ENCODE data around the gene CD24. TPM values are rescaled to one million over a fixed set of nuclear protein-coding genes. Genes with fewer than 3 reads are reported as not detected.
"Not testable (repeated sequence)": the region's sequence is repeated elsewhere in the genome, so short reads cannot be mapped to it uniquely, and the experiment has no call there.

The CD24 gene, protein sequence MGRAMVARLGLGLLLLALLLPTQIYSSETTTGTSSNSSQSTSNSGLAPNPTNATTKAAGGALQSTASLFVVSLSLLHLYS
- 6.4 and 38.0 TPM in 2 replicates for total RNA-seq

DNA sequence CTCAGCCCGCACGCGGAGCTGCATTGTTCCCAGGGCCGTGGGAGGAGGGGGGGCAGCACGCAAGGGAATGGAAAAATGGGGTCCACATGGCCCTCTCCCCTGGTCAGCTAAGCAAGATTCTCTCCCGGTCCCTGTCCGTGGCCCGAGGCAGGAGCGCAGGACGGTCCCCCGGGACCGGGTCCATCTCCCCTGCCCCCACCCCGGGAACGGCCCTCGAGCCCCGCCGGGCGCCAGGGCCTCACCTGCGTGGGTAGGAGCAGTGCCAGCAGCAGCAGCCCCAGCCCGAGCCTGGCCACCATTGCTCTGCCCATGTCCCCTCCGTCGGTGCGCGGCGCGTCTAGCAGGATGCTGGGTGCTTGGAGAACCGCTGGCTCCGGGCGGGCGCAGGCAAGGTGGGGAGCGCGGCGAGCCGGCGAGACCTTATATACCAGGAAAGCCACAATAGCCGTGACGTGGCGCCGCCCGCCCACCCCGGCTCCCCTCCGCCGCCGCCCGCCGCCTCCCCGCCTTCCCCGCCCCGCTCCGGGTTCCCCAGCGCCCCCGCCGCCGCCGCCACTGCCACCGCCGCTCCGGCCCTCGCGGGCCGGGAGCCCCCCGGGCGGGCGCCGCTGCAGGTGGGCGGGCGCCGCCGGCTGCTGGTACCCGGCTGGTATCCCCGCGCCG lies at the start of gene CD24:
Gene CD24 (minus strand): TSS at position 394 of the 663 bp plus-strand sequence. CDS start 83 bp downstream, at position 311.
- DNase-seq (ENCODE audit: extremely low read depth, low read depth, low spot score), result no peak

GRCh38 chr6:107021446-107022185 lies 47.1 kb upstream of the CD24 start:
- no peak for DNase-seq (ENCODE audit: extremely low read depth, low read depth, low spot score)

- DNase-seq (ENCODE audit: extremely low read depth, low read depth, low spot score), result no peak
Observed at GRCh38 chr6:107020239-107020638, 45.7 kb upstream of the CD24 start.

GRCh38 chr6:107019628-107020027 lies 45.1 kb upstream of the CD24 start:
- not testable (repeated sequence) for DNase-seq (ENCODE audit: extremely low read depth, low read depth, low spot score)

DNA sequence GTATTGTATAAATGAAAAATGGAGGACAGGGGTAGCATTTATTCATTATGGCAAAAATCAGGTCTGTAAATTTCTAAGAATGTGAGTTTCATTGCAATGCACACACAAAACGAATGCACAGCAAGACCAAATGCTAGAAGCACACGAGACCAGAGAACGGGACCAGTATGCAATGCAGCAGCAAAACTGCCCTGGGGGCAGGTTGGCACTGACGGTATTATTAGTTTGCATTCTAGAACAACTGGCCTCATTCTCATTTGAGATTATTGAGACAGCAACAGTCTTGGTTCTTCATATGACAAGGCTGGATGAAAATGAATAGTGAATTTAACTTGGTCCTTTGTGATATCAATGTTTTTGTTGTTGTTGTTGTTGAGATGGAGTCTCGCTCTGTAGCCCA lies 44.5 kb upstream of the CD24 start:
- no peak for DNase-seq (ENCODE audit: extremely low read depth, low read depth, low spot score)

- DNase-seq (ENCODE audit: extremely low read depth, low read depth, low spot score), result no peak
Observed at GRCh38 chr6:107009499-107009898, 35.0 kb upstream of the CD24 start.

DNA sequence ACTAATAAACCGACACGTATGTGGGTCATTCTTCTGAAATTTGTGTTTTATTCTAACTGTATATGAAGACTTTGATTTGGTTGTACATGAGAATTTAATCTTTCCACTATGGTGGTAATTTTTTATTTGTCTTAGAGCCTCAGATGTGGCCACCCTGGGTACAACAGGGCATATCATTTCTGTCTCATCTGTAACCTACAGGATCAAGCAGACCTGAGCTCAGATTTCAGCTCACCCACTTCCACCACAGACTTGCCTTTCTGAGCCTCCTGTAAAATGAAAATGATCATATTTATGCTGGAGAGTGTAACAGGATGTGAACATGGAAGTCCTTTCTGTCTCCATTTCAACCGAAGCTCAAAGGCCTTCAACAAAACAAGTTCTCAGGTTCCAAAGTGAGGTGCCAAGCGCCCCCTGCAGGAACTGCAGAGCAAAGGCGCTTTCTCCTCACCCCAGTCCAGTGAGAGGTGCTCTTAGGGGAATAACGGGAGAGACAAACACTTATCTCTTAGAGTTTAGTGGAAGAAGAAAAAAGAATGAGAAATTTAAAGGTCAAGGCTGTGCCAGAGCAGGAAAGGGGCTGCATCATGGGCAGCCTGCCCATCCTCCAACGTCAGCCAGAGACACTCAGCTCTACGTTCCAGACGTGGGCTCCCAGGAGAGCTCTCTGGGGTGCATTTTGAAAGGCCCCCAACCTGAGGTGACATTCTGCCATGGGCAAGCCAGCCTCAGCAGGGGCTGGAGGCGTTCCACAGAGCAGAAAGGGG lies 23.0 kb upstream of the CD24 start:
- DNase-seq (ENCODE audit: extremely low read depth, low read depth, low spot score), result no peak

DNA sequence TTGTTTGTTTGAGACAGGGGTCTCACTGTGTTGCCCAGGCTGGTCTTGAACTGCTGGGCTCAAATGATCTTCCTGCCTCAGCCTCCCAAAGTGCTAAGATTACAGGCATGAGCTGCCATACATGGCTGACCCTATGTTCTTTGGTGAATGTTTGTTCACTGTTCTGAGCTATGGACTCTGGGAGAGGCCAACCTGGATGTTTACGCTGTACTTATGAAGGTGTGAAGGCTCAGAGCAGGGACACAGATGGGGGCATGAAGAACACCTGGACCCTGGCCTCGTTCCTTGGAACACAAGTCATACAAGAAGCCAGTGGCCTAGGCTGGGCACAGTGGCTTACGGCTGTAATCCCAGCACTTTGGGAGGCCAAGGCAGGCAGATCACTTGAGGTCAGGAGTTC lies 21.1 kb upstream of the CD24 start:
- DNase-seq (ENCODE audit: extremely low read depth, low read depth, low spot score), result no peak

DNA sequence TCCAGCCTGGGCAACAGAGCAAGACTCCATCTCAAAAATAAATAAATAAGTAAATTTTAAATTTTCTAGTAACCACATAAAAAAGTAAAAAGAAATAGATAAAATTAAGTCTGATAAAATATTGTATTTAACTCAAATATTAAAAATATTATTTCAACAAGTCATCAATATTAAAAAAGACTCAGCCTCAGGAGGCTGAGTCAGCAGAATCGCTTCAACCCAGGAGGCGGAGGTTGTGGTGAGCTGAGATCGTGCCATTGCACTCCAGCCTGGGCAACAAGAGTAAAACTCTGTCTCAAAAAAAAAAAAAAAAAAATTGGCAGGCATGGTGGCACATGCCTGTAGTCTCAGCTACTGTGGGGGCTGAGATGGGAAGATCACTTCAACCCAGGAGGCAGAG lies 15.2 kb upstream of the CD24 start:
- not testable (repeated sequence) for DNase-seq (ENCODE audit: extremely low read depth, low read depth, low spot score)

GRCh38 chr6:106988664-106989063 lies 14.1 kb upstream of the CD24 start:
- no peak for DNase-seq (ENCODE audit: extremely low read depth, low read depth, low spot score)

DNA sequence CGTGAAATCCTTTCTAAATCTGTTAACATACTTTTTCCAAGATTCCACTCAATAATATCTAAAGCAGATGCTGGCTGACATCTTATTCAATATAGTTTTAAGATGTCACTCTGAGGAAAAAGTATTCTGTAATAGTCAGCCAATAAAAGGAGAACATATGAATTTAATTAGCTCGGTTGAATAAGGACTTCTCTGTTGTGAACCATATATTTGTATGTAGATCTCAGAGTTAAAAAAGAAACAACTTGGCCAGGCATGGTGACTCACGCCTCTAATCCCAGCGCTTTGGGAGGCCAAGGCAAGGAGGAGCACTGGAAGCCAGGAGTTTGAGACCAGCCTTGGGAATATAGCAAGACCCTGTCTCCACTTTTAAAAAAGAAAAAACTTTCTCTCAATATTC lies 7.4 kb upstream of the CD24 start:
- no peak for DNase-seq (ENCODE audit: extremely low read depth, low read depth, low spot score)

- no peak for DNase-seq (ENCODE audit: extremely low read depth, low read depth, low spot score)
Observed at GRCh38 chr6:106980926-106981325, 6.4 kb upstream of the CD24 start.

DNA sequence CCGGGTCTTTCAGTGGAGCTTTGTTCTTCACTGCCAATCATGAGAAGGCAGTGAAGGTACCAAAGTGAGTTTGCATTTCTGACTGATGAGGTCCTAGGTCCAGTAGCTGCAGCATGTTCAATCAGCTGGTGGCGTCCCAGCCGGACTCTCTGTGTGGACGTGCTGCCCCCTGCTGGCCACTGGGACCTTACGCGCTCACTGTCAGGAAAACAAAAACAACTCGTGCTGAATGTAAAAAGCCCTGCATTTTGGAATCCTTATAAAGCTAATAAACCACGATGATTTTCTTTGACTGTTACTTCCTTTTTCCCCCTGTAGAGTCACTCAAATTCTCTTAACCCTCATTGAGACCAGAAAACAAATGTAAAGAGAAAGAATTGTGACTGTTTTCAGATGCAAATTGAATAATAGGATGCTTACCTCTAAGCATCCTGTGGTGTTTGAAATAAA lies 4.9 kb upstream of the CD24 start:
- DNase-seq (ENCODE audit: extremely low read depth, low read depth, low spot score), result peak; percentile 39

GRCh38 chr6:106977246-106977645 lies 2.7 kb upstream of the CD24 start:
- DNase-seq (ENCODE audit: extremely low read depth, low read depth, low spot score), result no peak

- no peak for DNase-seq (ENCODE audit: extremely low read depth, low read depth, low spot score)
Observed at GRCh38 chr6:106976270-106976669, 1.7 kb upstream of the CD24 start.

- DNase-seq (ENCODE audit: extremely low read depth, low read depth, low spot score), result no peak
Observed at GRCh38 chr6:106975738-106976064, 1.2 kb upstream of the CD24 start.

GRCh38 chr6:106974999-106975737 lies 639 bp upstream of the CD24 start:
- no peak for DNase-seq (ENCODE audit: extremely low read depth, low read depth, low spot score)

DNA sequence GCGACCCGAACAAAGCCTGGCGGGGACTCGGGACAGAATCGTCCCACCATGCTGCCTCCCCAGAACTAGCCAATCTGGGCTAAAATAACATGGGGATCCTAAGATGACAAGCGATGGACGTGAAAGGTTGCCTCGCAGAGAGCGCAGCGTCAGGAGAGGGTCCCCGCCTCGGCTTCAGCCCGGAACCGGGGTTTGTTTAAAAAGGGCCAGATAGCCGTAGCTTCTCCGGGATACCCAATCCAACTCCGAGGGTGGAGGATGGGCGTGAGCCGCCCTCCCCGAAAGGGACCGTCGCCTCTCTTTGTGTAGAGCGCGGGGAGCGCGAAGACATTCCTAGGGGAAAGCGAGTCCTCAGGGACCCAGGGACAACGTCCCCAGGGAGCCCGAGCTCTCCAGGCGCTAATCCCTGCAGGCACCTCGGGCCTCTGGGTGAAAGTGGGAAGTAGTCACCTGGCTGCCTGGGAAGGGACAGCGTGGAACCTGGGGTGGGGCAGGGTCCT lies 643 bp downstream of the CD24 start:
- no peak for DNase-seq (ENCODE audit: extremely low read depth, low read depth, low spot score)

DNA sequence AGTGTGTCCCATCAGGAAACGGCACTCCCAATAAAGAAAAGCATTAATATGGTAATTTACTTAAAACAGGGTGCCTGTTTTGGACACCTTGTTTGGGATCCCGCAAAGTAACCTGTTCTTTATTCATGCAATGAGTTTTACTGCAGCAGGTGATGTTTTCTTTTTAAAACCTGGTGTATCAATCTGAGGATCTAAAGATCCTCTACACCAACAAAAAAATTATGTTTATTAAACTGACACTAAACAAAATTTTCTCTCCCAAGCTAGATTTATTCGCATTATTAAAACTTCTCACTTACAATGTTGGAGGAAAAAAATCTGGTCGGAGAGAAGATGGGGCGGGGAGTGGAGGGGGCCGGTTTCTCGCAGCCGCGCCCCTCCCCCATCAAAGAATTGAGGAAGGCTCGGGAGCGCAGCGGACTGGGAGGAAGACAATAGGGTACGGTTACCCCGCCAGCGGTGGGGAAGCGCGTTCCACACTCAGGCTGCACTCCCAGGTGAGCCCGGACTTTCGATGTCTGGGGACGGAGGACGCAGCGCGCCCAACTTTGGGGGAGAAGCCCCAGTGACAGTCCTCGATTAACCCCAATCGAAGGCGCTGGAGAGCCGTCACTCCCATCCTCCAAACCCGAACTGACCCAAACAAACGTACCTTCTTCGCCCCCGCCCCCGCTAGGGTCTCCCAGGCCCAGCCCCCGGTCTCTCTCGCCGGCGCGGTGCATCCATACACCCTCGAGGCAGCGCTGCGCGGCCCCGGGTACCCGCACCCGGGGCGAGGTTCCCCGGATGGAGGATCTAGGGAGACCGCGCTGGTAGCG lies 1.3 kb downstream of the CD24 start:
- no peak for DNase-seq (ENCODE audit: extremely low read depth, low read depth, low spot score)

GRCh38 chr6:106972500-106972899 lies 2.0 kb downstream of the CD24 start:
- no peak for DNase-seq (ENCODE audit: extremely low read depth, low read depth, low spot score)
